ENCODE results near the gene CACNA1D. TPM values are rescaled to one million over a fixed set of nuclear protein-coding genes. Genes with fewer than 3 reads are reported as not detected.

CACNA1D gene
- total RNA-seq, 1 donor from 2014 or later: 6.3 TPM

- TF ChIP-seq, protein P1, sequence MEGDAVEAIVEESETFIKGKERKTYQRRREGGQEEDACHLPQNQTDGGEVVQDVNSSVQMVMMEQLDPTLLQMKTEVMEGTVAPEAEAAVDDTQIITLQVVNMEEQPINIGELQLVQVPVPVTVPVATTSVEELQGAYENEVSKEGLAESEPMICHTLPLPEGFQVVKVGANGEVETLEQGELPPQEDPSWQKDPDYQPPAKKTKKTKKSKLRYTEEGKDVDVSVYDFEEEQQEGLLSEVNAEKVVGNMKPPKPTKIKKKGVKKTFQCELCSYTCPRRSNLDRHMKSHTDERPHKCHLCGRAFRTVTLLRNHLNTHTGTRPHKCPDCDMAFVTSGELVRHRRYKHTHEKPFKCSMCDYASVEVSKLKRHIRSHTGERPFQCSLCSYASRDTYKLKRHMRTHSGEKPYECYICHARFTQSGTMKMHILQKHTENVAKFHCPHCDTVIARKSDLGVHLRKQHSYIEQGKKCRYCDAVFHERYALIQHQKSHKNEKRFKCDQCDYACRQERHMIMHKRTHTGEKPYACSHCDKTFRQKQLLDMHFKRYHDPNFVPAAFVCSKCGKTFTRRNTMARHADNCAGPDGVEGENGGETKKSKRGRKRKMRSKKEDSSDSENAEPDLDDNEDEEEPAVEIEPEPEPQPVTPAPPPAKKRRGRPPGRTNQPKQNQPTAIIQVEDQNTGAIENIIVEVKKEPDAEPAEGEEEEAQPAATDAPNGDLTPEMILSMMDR (IDR thresholded peaks at IDR 0.05; ENCODE audit: unreplicated experiment): no peak
- H3K27ac Mint-ChIP-seq: no peak overlapping the region
- no peaks in the 10 kb centered on the region for H3K9me3 Mint-ChIP-seq (ENCODE audit: low read depth)
- H3K36me3 Mint-ChIP-seq (ENCODE audit: insufficient read depth): no peaks in the 10 kb centered on the region
- no peak overlapping the region for H3K4me3 Mint-ChIP-seq (ENCODE audit: low read depth)
- peaks cover 16% of the 10 kb centered on the region for H3K4me1 Mint-ChIP-seq (ENCODE audit: low read depth)
- no peak for DNase-seq (ENCODE audit: low spot score, unreplicated experiment)
- H3K27me3 Mint-ChIP-seq: no peaks in the 10 kb centered on the region
Observed at GRCh38 chr3:53511246-53511645, 16.8 kb downstream of the CACNA1D start.

DNA sequence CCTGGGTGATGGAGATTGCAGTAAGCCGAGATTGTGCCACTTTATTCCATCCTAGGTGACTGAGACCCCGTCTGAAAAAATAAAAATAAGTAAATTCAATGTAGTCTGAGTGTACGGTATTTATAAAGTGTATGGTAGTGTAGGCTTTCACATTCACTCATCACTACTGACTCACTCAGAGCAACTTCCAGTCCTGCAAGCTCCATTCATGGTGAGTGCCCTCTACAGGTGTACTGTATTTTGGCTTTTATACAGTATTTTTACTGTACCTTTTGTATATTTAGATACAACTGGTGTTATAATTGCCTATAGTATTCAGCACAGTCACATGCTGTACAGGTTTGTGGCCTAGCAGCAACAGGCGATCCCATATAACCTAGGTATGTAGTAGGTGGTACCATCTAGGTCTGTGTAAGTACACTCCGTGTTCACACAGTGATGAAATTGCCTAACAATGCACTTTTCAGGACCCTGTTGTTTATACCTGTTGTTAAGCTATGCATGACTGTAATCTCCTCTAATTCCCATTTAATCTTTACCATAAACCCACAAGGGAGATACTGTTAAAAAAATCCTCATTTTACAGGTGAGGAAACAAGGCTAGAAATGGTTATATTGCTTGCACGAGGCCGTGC is 19.3 kb downstream of the CACNA1D start:
- Mint-ChIP-seq H3K36me3 (ENCODE audit: insufficient read depth) (no peaks in the 10 kb centered on the region), H3K27ac (no peak overlapping the region), H3K27me3 (peaks cover 4% of the 10 kb centered on the region), H3K4me3 (ENCODE audit: low read depth) (no peak overlapping the region), H3K4me1 (ENCODE audit: low read depth) (peaks cover 9% of the 10 kb centered on the region), H3K9me3 (ENCODE audit: low read depth) (no peaks in the 10 kb centered on the region)
- TF ChIP-seq, protein P1 (IDR thresholded peaks at IDR 0.05; ENCODE audit: unreplicated experiment): peak; percentile 14
- no peak for DNase-seq (ENCODE audit: low spot score, unreplicated experiment)

DNA sequence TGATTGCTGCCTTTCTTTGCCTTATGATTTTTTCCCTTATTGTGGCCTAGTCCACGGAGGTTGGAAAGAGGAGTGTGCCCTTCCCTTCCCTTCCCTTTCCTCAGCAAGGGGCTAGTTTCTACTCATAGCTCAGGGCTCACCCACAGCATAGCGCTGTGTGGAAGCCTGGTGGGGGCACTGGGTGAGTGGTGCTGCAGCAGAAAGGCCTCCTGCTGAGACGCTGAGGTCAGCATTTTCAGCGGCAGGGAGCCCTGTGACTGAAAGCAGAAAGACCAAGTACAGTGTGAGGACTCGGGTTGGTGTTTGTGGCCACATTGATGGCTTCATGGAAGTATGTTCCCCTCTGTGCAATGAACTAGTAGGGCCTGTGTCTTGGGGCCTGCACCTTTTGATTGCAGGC is 21.9 kb downstream of the CACNA1D start:
- H3K4me3 Mint-ChIP-seq (ENCODE audit: low read depth): no peak overlapping the region
- H3K9me3 Mint-ChIP-seq (ENCODE audit: low read depth): no peaks in the 10 kb centered on the region
- TF ChIP-seq, protein P1 (IDR thresholded peaks at IDR 0.05; ENCODE audit: unreplicated experiment): no peak
- peaks cover 4% of the 10 kb centered on the region for H3K27me3 Mint-ChIP-seq
- no peak for DNase-seq (ENCODE audit: low spot score, unreplicated experiment)
- H3K36me3 Mint-ChIP-seq (ENCODE audit: insufficient read depth): no peaks in the 10 kb centered on the region
- peaks cover 4% of the 10 kb centered on the region for H3K4me1 Mint-ChIP-seq (ENCODE audit: low read depth)
- H3K27ac Mint-ChIP-seq: no peak overlapping the region

DNA sequence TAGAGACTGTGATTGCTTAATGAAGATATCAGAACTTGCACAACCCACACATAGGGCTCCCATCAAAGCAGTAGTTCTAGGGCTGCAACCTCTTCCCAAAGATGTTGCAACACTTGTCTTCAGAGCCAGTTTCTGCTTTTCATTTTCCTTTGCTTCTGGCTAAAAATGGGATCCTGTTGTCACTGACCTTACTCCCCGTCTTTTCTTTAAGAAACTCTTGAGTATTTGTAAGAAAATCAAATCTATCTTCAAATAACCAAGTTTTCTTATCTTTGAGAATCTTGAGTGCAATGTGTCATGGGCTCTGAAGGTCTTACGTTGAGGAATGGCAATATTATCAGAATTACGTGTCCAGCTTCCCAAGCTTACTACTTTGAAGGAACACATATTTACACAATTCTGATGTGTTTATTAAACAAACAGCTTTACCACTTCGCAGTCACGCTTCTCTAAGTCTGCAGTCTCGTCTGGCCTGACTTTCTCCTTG is 24.1 kb downstream of the CACNA1D start:
- H3K4me1 Mint-ChIP-seq (ENCODE audit: low read depth): peaks cover 4% of the 10 kb centered on the region
- TF ChIP-seq, protein P1 (IDR thresholded peaks at IDR 0.05; ENCODE audit: unreplicated experiment): no peak
- H3K27ac Mint-ChIP-seq: no peak overlapping the region
- no peaks in the 10 kb centered on the region for H3K9me3 Mint-ChIP-seq (ENCODE audit: low read depth)
- H3K4me3 Mint-ChIP-seq (ENCODE audit: low read depth): no peak overlapping the region
- no peak for DNase-seq (ENCODE audit: low spot score, unreplicated experiment)
- H3K36me3 Mint-ChIP-seq (ENCODE audit: insufficient read depth): no peaks in the 10 kb centered on the region
- H3K27me3 Mint-ChIP-seq: peaks cover 4% of the 10 kb centered on the region

DNA sequence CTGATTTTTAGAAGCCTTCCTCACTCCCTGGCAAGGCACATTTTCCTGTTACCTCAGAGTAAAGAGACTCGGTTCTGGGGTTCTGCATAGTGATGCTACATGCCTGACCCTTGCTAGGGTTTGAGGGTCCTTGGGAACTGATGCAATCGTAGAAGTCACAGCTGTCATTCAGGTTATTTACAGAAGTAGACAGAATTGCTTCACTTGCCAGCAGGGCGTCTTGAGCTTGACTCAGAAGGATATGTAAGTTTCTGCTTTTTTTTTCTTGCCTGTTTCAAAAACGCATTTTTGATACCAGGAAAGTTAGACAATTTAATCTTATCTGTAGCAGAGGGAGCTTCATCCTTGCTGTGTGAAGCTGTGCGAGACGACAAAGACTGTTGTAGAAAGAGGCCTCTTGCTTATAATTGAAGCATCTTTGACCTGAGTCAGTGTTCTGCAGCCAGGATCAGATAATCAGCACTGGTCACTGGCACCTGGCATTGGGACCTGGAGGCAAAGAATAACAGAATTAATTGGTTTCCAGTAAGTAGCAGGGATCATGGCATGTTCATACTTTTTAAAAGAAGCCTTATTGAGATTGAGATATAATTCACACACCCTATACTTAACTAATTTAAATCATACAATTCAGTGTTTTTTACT is 24.8 kb downstream of the CACNA1D start:
- Mint-ChIP-seq H3K4me3 (ENCODE audit: low read depth) (no peak overlapping the region), H3K9me3 (ENCODE audit: low read depth) (no peaks in the 10 kb centered on the region), H3K4me1 (ENCODE audit: low read depth) (peaks cover 4% of the 10 kb centered on the region), H3K27me3 (peaks cover 4% of the 10 kb centered on the region), H3K36me3 (ENCODE audit: insufficient read depth) (no peaks in the 10 kb centered on the region), H3K27ac (no peak overlapping the region)
- no peak for DNase-seq (ENCODE audit: low spot score, unreplicated experiment)
- TF ChIP-seq, protein P1 (IDR thresholded peaks at IDR 0.05; ENCODE audit: unreplicated experiment): no peak

Measured in progenitor cell of endocrine pancreas (in vitro differentiated cells).